Fibroblast of lung (primary cell): ENCODE data around the gene SLC22A17.

Experiments
- EZH2 ChIP-seq: IDR thresholded peaks from 2 replicates; pipeline ENCODE4 v1.5.1; 2012; ENCODE audit warnings: low read length, control low read depth, mild to moderate bottlenecking; ENCODE audit errors: missing control alignments
- TF ChIP-seq, protein P1 (sequence below), 2 donors: IDR thresholded peaks in 1 of 2; conservative IDR thresholded peaks in 1 of 2; 1 replicate in 1 of 2; 2 replicates in 1 of 2; pipeline ENCODE4 v1.5.1; 2011 to 2012; ENCODE audit warnings: low read length in 2 of 2, control low read depth in 1 of 2, inconsistent platforms in 1 of 2, low read depth in 1 of 2, mild to moderate bottlenecking in 1 of 2

DNA sequence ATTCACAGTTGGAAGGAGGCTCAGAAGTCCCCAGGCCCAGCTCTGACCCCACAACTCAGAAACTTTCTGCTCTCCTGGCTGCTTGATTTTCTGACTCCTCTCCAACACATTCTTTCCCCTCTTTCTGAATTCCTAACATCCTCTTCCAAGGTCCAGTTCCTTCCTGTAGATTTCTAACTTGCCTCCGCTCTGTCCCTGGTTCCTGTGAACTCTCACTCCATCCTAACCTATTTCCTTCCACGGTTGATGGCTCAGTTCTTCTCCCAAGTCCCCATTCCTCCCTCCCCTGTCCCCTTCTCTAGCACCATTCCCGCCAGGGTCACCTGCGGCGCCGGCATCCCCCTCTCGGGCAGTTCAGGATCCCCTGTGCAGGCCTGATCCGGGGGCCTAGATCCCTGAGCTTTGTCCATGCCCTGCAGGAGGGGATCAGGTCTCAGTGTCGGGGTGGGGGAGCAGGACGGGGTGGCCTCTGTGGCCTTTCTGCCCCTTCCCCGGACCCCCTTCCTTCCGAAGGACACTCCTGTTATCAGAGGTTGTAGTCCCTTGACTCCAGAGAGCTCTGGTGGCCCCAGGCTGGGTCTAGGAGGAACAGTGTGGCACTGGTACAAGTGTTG lies 6.0 kb upstream of the SLC22A17 start:
- TF ChIP-seq, protein P1, sequence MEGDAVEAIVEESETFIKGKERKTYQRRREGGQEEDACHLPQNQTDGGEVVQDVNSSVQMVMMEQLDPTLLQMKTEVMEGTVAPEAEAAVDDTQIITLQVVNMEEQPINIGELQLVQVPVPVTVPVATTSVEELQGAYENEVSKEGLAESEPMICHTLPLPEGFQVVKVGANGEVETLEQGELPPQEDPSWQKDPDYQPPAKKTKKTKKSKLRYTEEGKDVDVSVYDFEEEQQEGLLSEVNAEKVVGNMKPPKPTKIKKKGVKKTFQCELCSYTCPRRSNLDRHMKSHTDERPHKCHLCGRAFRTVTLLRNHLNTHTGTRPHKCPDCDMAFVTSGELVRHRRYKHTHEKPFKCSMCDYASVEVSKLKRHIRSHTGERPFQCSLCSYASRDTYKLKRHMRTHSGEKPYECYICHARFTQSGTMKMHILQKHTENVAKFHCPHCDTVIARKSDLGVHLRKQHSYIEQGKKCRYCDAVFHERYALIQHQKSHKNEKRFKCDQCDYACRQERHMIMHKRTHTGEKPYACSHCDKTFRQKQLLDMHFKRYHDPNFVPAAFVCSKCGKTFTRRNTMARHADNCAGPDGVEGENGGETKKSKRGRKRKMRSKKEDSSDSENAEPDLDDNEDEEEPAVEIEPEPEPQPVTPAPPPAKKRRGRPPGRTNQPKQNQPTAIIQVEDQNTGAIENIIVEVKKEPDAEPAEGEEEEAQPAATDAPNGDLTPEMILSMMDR (conservative IDR thresholded peaks at IDR 0.05 in 1 of 2, IDR thresholded peaks at IDR 0.05 in 1 of 2; ENCODE audit: low read depth in 1 of 2, low read length in 2 of 2) = no peak
- TF ChIP-seq EZH2 = no peak
